Motor neuron (in vitro differentiated cells): Measurements from ENCODE around the gene THSD7A. TPM values are rescaled to one million over a fixed set of nuclear protein-coding genes. Genes with fewer than 3 reads are reported as not detected.
A peak's percentile ranks its signal among the peaks of the same experiment; 100 is the strongest.

Source experiments
- ATAC-seq, 8 experiments: fragments of 200-7000 bp; cut with Tn5 transposase; replicated peaks in 6 of 8; 2 replicates each; pipeline ENCODE4 v1.8.0; 2021; ENCODE audit warnings: mild to moderate bottlenecking in 8 of 8, moderate library complexity in 8 of 8
- H3K27ac ChIP-seq, 2 donors: fragments of 250-450 bp; sonication (Bioruptor Pico); 2 replicates each; pipeline ENCODE4 v1.9.0; 2021; ENCODE audit warnings: antibody characterized with exemption in 2 of 2, mild to moderate bottlenecking in 2 of 2, moderate library complexity in 1 of 2
- H3K4me1 ChIP-seq, 2 donors: fragments of 250-450 bp; sonication (Bioruptor Pico); replicated peaks in 1 of 2; 2 replicates each; pipeline ENCODE4 v1.6.1; 2021; ENCODE audit warnings: antibody characterized with exemption in 2 of 2, mild to moderate bottlenecking in 2 of 2, moderate library complexity in 1 of 2
- H3K4me3 ChIP-seq, 5 donors: fragments of 250-450 bp; sonication (Bioruptor Pico); 2 replicates each; pipeline ENCODE4 v1.9.0; 2021; ENCODE audit warnings: antibody characterized with exemption in 5 of 5, mild to moderate bottlenecking in 5 of 5, moderate library complexity in 4 of 5
- WGBS, 10 experiments: fragments of 450-650 bp; shearing (Covaris generic); methylation state at CpG; one replicate each; pipeline ENCODE4 v1.0.0; 2022; 5-methylcytosine and 5-hydroxymethylcytosine counted together
- in situ Hi-C, 9 experiments: fragments of 400-800 bp; cut with MboI; loops; one replicate each; pipeline ENCODE4 v1.15.0; 2021; ENCODE audit warnings: low sequenced_read_pairs in 9 of 9, low pct_unique_long_range_greater_than_20kb in 2 of 9; ENCODE audit not compliant: unreplicated experiment in 9 of 9
- total RNA-seq, 8 experiments: library from RNA; unstranded; fragments of 300-600 nt; gene quantifications; 2 replicates each; pipeline versions ENCODE4 v1.2.3 to v1.2.4, GENCODE V29; 2022

The THSD7A gene
- total RNA-seq, 8 experiments from 2014 or later, result 1.1 to 24.7 (median 9.6) TPM

DNA sequence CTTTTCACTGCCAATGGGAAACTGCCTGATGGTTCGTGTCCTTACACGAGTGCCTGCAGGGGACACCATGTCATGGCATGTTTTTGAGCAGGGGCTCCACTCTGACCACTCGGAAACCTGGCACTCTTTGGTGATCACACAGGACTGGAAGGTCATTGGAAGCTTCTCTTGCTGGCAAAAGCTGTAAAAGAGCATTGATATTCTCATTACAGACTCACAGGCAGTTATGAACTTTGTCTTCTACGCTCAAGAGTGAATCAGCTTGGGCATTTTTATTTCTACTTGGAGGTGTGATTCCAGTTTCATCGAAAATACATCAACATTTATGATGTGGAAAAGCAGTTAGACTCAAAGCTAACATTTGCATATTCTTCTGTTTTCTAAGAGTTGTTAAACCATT lies 238.7 kb downstream of the THSD7A start:
- Histone ChIP-seq H3K4me1 (peaks cover 0 to 4% of the 10 kb centered on the region in 2 donors), H3K27ac (no peak overlapping the region), H3K4me3 (no peak overlapping the region)
- in situ Hi-C loops, result no loop called here
- WGBS, 10 experiments, result 27 to 100% (median 71%) methylated on average over 1 to 5 of the region's 5 CpGs; no CpG with 5 or more reads in 2 of the 10 experiments
- ATAC-seq, result peak in 1 of 8 experiments; percentile 37

DNA sequence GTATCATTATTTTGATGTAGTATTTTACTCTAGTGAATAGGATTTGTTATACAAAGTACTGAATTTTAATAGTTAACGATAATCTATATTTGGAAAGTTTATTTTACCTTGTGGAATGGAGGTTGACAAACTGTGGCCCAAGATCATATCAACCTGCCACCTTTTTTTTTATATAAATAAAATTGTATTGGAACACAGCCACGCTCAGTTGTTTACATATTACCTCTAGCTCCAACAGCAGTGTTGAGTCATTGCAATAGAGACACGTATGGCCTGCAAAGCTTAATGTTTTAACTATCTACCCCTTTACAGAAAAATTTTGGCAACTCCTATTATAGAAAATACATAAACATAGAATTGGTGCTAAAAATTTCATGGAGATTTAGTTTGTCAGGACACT lies 239.3 kb downstream of the THSD7A start:
- in situ Hi-C loops, result no loop called here
- Histone ChIP-seq H3K27ac (no peak overlapping the region), H3K4me1 (peaks cover 0 to 4% of the 10 kb centered on the region in 2 donors), H3K4me3 (no peak overlapping the region)
- 22 to 100% (median 78%) methylated on average over 2 to 3 of the region's 3 CpGs; no CpG with 5 or more reads in 1 of the 10 experiments for WGBS, 10 experiments
- ATAC-seq, result no peak

DNA sequence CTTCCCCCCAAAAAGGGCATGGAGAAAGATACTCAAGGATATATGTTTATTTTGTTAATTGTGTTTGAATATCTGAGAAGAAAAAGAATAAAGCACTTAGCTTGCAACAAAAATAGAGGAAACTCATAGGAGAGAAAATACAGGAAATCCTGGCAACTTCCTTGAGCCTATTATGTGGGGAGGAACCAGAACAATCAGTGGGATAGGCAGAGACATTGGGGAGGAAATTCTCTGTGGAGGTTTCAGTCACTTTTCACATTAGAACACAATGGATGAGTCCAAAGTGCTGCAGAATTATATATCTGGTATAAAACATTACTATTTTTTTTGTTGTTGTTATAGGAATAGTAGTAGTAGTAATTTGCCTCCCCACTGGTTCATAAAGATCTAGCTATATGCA lies 240.1 kb downstream of the THSD7A start:
- in situ Hi-C loops, result no loop called here
- Histone ChIP-seq H3K4me1 (peaks cover 0 to 4% of the 10 kb centered on the region in 2 donors), H3K4me3 (no peak overlapping the region), H3K27ac (no peak overlapping the region)
- no peak for ATAC-seq

DNA sequence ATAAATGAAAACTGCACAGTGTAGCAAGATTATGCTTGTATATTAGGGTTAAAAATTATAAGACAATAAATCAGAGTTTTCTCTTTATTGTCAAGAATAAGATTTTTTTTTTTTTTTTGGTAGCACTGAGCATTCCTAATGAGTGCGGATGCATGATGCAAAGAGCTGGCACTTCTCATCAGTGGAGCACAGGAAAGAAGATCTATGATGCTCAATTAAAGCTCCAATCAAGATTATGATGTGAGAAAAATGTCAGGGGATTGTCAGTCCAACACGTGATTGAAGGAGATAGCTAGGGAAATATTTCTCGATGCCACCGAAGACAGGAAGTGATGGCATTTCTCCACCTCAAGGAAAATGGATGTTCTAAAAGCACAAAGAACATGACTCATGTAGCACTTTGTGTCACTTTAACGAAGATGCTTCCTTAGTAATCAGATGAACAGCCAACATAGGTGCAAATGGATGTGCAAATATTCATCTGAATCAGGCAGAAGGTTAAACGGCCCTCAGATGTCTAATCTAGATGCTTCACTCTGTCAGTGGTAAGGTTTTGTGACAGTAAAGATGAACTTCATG lies 240.9 kb downstream of the THSD7A start:
- no peak overlapping the region for H3K27ac ChIP-seq
- peak in 5 of 8 experiments; percentile 53 to 92 (median 67) for ATAC-seq
- WGBS, 10 experiments, result 14 to 100% (median 75%) methylated on average over 1 to 6 of the region's 6 CpGs; no CpG with 5 or more reads in 1 of the 10 experiments
- H3K4me1 ChIP-seq, result peaks cover 0 to 4% of the 10 kb centered on the region in 2 donors
- H3K4me3 ChIP-seq, result no peak overlapping the region
- in situ Hi-C loops, result no loop called here

DNA sequence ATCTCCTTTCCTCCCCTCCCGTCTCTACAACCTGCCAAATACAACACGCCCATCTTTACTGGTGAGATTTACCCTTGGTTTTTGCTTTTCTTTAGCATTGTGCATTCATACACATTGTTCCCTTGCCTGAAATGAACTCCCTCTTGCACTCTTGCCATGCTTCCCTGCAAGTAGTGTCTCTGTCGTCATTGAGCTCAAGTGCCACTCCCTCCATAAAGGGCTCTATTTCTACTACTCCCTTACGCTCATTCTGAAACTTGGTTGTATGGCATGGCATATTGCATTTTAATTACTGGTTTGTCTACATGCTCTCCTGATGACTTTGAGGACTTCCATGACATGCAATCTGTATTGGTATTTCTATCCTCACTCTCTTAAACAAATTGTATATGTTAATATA lies 242.7 kb downstream of the THSD7A start:
- Histone ChIP-seq H3K4me1 (peaks cover 0 to 4% of the 10 kb centered on the region in 2 donors), H3K4me3 (no peak overlapping the region), H3K27ac (no peak overlapping the region)
- no peak for ATAC-seq
- 46 to 100% (median 97%) methylated on average over 1 to 4 of the region's 4 CpGs; no CpG with 5 or more reads in 1 of the 10 experiments for WGBS, 10 experiments
- in situ Hi-C loops, result no loop called here

DNA sequence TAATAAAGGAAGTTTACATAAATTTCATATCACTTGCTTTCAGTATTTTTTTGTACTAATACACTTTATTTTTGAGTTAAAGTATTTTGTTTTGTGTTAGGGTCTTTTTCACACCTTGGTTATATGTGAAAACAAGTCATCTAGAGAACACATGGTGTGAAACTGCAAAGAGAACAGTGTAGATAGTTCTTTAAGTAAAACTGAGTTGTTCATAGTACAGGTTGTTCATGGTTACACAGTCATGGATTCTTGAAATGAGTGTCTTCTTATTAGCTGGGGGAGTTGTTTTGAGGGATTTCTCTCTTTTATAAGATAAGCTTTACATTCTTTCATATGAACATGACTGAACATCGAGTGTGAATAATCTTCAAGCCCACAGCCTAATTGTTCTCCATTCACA lies 244.2 kb downstream of the THSD7A start:
- Histone ChIP-seq H3K4me3 (no peak overlapping the region), H3K4me1 (peaks cover 0 to 4% of the 10 kb centered on the region in 2 donors), H3K27ac (no peak overlapping the region)
- ATAC-seq, result no peak
- in situ Hi-C loops, result no loop called here
- 0 to 100% (median 55%) methylated on average over 1 of the region's 1 CpG; no CpG with 5 or more reads in 4 of the 10 experiments for WGBS, 10 experiments

DNA sequence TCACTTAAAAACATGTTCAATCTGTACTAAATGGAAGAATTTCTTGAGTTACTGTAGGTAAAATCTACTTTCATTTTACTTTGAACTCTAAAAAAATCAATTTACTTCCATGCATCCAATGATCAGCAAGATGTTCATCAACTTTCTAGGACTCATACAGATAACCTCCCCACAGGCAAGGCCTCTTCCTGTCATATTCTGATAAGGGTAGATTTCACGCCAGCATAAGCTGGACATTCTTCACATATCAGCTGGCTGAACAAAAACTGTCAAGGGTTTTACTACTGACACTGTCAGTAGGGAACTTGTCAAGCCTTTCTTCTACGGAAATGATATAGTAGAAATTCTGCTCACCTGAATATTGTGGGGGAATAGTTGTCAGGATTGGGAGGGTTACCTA lies 244.9 kb downstream of the THSD7A start:
- no peak overlapping the region for H3K27ac ChIP-seq

DNA sequence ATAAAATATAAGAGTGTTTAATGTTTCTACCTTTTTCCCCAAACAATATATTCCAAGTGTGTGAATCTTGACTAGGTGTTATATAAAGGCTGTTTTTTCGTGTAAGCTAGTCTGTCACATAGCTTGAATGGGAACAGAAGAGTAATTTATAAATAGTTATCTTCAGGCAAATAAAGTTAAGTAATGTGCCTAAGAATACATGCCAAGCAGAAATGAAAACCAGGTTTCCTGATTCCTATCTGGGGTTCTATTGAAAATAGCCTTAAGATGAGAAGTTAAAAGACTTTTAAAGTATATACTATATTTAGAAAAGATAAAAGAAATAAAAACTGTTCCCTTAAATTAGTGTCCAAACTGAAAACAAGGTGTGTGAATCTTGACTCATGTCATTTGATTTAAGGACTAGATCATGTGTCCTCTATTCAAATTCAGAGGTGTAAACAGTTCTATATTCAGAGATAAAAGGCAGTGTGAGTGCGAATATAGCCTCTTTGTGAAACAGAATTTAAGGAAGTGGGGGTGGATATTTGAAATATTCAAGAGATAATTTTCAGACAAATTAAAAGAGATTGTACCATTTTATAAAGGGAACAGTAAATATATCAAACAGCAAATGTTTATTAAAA lies 247.5 kb downstream of the THSD7A start:
- no peaks in the 10 kb centered on the region for H3K4me1 ChIP-seq
- 0 to 100% (median 40%) methylated on average over 1 to 2 of the region's 2 CpGs; no CpG with 5 or more reads in 1 of the 10 experiments for WGBS, 10 experiments
- no peak for ATAC-seq
- H3K4me3 ChIP-seq, result no peak overlapping the region
- H3K27ac ChIP-seq, result no peak overlapping the region
- in situ Hi-C loops, result no loop called here

More for the DNA sequence above, 244.9 kb downstream of the THSD7A start:
- in situ Hi-C loops, result no loop called here
- WGBS, 10 experiments, result 18 to 100% (median 90%) methylated on average over 1 to 2 of the region's 2 CpGs; no CpG with 5 or more reads in 1 of the 10 experiments
- H3K4me1 ChIP-seq, result peaks cover 0 to 4% of the 10 kb centered on the region in 2 donors
- ATAC-seq, result no peak
- H3K4me3 ChIP-seq, result no peak overlapping the region

DNA sequence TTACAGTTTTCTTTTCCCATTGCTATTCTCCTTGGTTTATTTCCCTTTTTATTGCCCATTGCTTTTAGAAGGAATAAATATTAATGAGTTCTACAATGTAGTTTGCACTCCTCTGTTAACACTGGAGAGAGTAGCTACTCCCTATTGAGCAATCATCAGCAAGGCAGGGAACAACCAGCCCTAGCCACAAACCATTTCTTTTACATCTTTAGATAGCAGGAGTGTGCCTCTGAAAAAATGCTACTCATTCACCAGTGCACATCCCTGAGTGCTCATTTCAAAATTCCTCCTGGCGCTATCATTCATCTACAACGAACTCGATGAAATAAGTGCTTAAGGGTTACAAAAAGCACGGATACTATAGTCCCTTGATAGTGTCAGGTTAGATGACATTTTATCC lies 252.9 kb downstream of the THSD7A start:
- 33 to 100% (median 92%) methylated on average over 1 to 4 of the region's 4 CpGs for WGBS, 10 experiments
- ATAC-seq, result no peak
- Histone ChIP-seq H3K4me3 (no peak overlapping the region), H3K27ac (no peak overlapping the region), H3K4me1 (peaks cover 0 to 8% of the 10 kb centered on the region in 2 donors)
- in situ Hi-C loops, result no loop called here

DNA sequence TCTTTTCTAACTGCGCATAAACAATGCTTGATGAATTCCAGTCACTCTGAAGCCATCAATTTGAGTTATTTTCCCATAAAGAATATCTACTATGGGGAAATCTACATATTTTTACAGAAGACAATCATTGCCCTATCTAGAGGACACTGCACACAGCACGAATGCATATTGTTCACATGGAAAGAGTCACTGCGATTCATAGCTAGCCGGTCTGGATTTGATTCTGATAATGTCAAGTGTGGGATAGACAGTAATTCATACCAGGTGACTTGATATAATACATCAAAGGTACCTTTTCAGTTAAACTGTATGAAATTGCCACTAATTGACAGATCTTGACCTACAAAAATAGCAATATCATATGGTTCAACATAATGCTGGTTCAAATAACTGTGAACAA lies 255.7 kb downstream of the THSD7A start:
- WGBS, 10 experiments, result 39 to 100% (median 84%) methylated on average over 1 to 4 of the region's 4 CpGs
- no peak overlapping the region for H3K4me3 ChIP-seq
- in situ Hi-C loops, result no loop called here
- peaks cover 0 to 8% of the 10 kb centered on the region in 2 donors for H3K4me1 ChIP-seq
- no peak overlapping the region for H3K27ac ChIP-seq
- ATAC-seq, result peak in 3 of 8 experiments; percentile 38 to 83 (median 41)

DNA sequence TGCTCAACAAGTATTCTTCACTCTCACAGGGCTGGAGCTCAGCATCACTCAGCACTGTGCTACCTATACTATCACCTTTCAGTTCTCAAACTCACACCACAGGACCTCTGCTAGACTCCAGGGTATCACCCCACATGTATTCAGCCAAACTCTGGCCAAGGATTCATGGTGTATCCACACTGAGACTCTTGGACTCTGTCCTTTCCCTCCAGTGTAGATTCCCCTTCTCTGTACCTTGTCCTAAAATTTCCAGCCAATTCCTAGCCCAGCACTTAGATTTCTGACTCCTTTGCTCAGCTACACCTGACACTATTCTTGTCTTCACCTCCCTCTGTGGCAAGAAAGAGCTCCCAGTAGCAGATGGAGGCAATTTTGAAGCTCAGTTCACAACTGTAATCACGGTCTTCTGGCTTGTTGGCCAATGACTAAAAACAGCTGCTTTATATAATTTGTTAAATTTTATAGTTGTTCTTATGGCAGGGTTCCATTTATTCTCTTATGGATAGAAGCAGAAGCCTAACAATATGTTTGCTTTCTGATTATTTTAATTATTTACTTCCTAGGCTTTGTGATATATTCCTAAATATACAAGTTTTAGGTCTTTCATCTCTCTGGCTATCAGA lies 258.8 kb downstream of the THSD7A start:
- no peak overlapping the region for H3K27ac ChIP-seq
- no peak for ATAC-seq
- H3K4me3 ChIP-seq, result no peak overlapping the region
- 10 to 100% (median 86%) methylated on average over 1 of the region's 1 CpG; no CpG with 5 or more reads in 5 of the 10 experiments for WGBS, 10 experiments
- H3K4me1 ChIP-seq, result peaks cover 0 to 8% of the 10 kb centered on the region in 2 donors
- in situ Hi-C loops, result no loop called here

DNA sequence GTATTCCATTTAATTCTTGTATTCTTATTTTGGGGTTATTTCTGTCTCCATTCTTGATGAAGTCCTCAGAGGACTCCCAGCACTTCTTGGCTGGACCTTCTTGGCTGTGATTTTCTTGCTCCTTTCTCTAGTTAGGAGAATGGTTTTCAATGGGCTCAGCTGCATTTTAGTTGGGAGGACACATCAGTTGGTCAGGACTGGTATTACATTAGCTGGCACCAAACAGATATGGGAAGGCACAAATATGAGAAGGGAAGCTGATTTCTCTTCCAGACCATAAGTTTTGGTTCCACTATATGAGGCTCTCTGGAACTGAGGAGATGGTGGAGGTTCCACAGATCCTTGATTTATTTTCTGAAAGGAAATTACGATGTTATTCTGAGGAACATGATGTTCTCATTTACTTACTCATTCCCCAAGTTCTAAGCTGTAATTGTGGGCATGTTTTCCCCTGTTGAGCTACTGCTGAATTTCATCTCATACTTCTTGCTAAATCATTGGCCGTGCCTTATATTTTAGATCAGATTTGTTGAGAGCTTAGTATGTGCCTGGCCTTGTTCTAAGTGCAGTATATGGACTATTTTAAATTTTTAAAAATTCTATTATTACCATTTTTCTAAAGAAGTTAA lies 261.0 kb downstream of the THSD7A start:
- Histone ChIP-seq H3K4me1 (peaks cover 0 to 5% of the 10 kb centered on the region in 2 donors), H3K27ac (no peak overlapping the region), H3K4me3 (no peak overlapping the region)
- in situ Hi-C loops, result no loop called here
- 0 to 100% (median 84%) methylated on average over 1 to 2 of the region's 2 CpGs; no CpG with 5 or more reads in 3 of the 10 experiments for WGBS, 10 experiments
- no peak for ATAC-seq

DNA sequence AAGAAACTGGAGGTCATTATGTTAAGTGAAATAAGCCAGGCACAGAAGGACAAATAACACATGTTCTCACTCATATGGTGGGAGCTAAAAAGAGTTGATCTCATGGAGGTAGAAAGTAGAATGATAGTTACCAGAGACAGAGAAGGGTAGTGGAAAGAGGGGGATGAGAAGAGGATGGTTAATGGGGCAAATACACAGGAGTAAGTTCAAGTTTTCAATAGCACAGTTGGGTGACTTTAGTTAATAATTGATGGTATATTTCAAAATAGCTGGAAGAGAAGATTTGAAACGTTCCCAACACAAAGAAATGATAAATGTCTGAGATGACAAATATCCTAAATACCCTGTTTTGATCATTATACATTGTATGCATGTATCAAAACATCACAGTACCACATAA lies 261.8 kb downstream of the THSD7A start:
- Histone ChIP-seq H3K27ac (no peak overlapping the region), H3K4me3 (no peak overlapping the region), H3K4me1 (no peaks in the 10 kb centered on the region)
- WGBS, 10 experiments, result 0 to 44% (median 29%) methylated on average over 1 of the region's 1 CpG; no CpG with 5 or more reads in 1 of the 10 experiments
- in situ Hi-C loops, result no loop called here
- ATAC-seq, result no peak
